Smooth muscle cell (in vitro differentiated cells): ENCODE data around the gene REG3G. TPM values are rescaled to one million over a fixed set of nuclear protein-coding genes. Genes with fewer than 3 reads are reported as not detected.
A peak's percentile ranks its signal among the peaks of the same experiment; 100 is the strongest.

Experiments used
- DNase-seq: peaks from one replicate; lab custom pipeline; 2025; ENCODE audit not compliant: unreplicated experiment; lab: John Stamatoyannopoulos, UW
- H2AFZ ChIP-seq: fragments of 200-600 bp; sonication (generic); 2 replicates; pipeline ENCODE4 v1.6.0; 2016; ENCODE audit warnings: antibody characterized with exemption, low read depth, mild to moderate bottlenecking
- H3F3A ChIP-seq: fragments of 200-600 bp; sonication (generic); 2 replicates; pipeline ENCODE4 v1.6.0; 2017; ENCODE audit warnings: antibody characterized with exemption, low read depth
- H3K27ac ChIP-seq: fragments of 200-600 bp; sonication (generic); 2 replicates; pipeline ENCODE4 v1.5.1; 2016; ENCODE audit warnings: low read depth, mild to moderate bottlenecking
- H3K27me3 ChIP-seq: fragments of 200-600 bp; sonication (generic); 2 replicates; pipeline ENCODE4 v1.6.1; 2016; ENCODE audit warnings: low read depth, mild to moderate bottlenecking
- H3K36me3 ChIP-seq: fragments of 200-600 bp; sonication (generic); 2 replicates; pipeline ENCODE4 v1.5.1; 2016; ENCODE audit warnings: low read depth
- H3K4me1 ChIP-seq: fragments of 200-600 bp; sonication (generic); 2 replicates; pipeline ENCODE4 v1.5.1; 2016; ENCODE audit warnings: low read depth
- H3K4me2 ChIP-seq: fragments of 200-600 bp; sonication (generic); 2 replicates; pipeline ENCODE4 v1.6.0; 2016; ENCODE audit warnings: mild to moderate bottlenecking
- H3K4me3 ChIP-seq: fragments of 200-600 bp; sonication (generic); 2 replicates; pipeline ENCODE4 v1.5.1; 2016; ENCODE audit warnings: mild to moderate bottlenecking
- H3K79me2 ChIP-seq: fragments of 200-600 bp; sonication (generic); 2 replicates; pipeline ENCODE4 v1.6.0; 2016; ENCODE audit warnings: low read depth, mild to moderate bottlenecking
- H3K9ac ChIP-seq: fragments of 200-600 bp; sonication (generic); 2 replicates; pipeline ENCODE4 v1.6.0; 2016; ENCODE audit warnings: low read depth
- H3K9me3 ChIP-seq: fragments of 200-600 bp; sonication (generic); replicated peaks from 2 replicates; pipeline ENCODE4 v1.5.1; 2016; ENCODE audit warnings: low read depth
- H4K20me1 ChIP-seq: fragments of 200-600 bp; sonication (generic); 2 replicates; pipeline ENCODE4 v1.6.0; 2016; ENCODE audit warnings: low read depth
- WGBS: methylation state at CpG from one replicate; pipeline ENCODE4 v1.1.7; 2016; ENCODE audit warnings: low lambda C conversion rate; 5-methylcytosine and 5-hydroxymethylcytosine counted together
- polyA plus RNA-seq: library from polyadenylated mRNA; unstranded; fragments of >200 nt; fragmentation: Nextera tagmentation; extraction: Ambion mirVana; gene quantifications from 2 replicates; pipeline ENCODE4 v1.2.1, GENCODE V29; 2016
- total RNA-seq: library from RNA; depleted of rRNA; stranded (reverse); fragments of >200 nt; gene quantifications from 2 replicates; pipeline ENCODE4 v1.2.3, GENCODE V29; 2014
- TF ChIP-seq, protein P1 (sequence below): fragments of 200-600 bp; sonication (generic); IDR thresholded peaks from 2 replicates; pipeline ENCODE4 v1.5.1; 2017; ENCODE audit warnings: borderline replicate concordance, mild to moderate bottlenecking, antibody characterized with exemption; ENCODE audit not compliant: insufficient read depth, poor library complexity, severe bottlenecking

The REG3G gene
- total and polyA plus RNA-seq, 2 experiments from 2014 or later, result not detected

DNA sequence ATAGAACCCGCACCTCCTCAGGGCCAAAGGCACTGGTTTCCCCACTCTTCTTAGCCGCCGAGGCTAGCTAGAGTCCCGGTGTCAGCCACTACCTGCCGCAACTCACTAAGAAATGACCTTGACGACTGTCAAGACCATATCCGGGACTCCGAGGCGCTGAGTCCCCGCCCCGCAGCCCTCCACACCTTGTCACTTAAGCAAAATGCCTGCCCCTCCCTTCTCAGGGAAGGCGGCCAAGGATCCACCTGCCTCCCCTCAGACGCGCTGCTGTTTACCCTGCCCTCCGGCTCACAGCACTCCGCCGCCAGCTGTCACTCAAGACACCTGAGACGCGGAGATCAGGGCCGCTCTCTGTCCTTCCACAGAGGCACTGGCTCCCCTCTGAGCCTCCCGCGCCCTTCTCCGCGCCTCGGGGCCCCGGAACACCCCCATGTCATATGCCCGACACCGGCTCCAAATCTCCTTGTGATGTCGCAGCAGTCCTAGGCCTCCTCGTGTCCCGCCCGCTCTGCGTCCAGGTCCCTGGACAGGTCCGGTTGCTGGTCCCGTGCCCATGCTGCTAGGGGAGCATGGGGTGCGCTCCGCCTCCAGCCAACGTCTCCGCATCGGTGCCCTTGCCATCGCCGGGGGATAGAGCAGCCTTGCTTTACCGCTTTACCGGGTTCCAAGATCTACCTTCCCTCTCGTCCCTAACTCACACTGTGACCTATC is 32.5 kb upstream of the REG3G start:
- 8% methylated on average over 40 of the region's 45 CpGs for WGBS
- Histone ChIP-seq H3F3A (no peaks in the 10 kb centered on the region), H3K9ac (no peak overlapping the region), H3K27me3 (peaks cover 81% of the 10 kb centered on the region), H3K4me1 (peaks cover 9% of the 10 kb centered on the region), H3K79me2 (no peaks in the 10 kb centered on the region), H3K4me3 (peak overlapping the region; percentile 43), H4K20me1 (no peaks in the 10 kb centered on the region), H3K4me2 (peak overlapping the region; percentile 78), H3K36me3 (no peaks in the 10 kb centered on the region), H3K9me3 (no peaks in the 10 kb centered on the region), H3K27ac (no peak overlapping the region), H2AFZ (peak overlapping the region; percentile 18)
- no peak for DNase-seq
- TF ChIP-seq, protein P1, sequence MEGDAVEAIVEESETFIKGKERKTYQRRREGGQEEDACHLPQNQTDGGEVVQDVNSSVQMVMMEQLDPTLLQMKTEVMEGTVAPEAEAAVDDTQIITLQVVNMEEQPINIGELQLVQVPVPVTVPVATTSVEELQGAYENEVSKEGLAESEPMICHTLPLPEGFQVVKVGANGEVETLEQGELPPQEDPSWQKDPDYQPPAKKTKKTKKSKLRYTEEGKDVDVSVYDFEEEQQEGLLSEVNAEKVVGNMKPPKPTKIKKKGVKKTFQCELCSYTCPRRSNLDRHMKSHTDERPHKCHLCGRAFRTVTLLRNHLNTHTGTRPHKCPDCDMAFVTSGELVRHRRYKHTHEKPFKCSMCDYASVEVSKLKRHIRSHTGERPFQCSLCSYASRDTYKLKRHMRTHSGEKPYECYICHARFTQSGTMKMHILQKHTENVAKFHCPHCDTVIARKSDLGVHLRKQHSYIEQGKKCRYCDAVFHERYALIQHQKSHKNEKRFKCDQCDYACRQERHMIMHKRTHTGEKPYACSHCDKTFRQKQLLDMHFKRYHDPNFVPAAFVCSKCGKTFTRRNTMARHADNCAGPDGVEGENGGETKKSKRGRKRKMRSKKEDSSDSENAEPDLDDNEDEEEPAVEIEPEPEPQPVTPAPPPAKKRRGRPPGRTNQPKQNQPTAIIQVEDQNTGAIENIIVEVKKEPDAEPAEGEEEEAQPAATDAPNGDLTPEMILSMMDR, result no peak

DNA sequence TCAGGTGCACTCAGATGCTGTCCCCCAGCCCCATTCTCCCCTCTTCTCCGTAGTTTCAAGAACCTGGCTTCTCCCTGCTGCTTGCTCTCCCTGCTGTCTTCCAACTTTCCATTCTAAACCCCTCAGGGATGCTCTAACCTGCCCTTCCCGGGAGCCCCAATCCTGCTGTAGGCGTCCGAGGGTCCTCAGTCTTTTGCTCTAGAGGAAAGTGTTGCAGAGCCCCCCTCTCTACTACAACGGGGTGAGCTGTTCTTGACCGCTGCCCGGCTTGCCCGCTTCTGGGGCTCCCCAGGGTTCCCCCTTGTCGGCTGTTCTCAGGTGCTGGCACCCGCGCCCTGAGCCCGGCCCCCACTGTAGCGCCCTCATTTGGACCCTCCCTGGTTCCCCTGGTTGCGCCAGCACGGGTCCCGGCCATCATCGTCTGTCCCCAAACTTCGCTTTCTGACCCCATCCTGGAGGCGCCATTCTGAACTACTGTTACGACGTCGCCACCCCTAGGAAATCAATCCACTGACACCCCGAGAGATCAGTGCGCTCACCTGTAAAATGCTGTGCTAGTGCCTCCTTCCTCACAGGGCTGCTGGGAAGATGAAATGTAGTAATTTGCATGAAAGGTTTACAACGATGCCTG is 31.9 kb upstream of the REG3G start:
- H3F3A ChIP-seq, result no peaks in the 10 kb centered on the region
- WGBS, result 43% methylated on average over 25 of the region's 25 CpGs
- DNase-seq, result no peak
- H3K9ac ChIP-seq, result no peak overlapping the region
- H3K4me2 ChIP-seq, result peak overlapping the region; percentile 78
- TF ChIP-seq, protein P1, result no peak
- no peaks in the 10 kb centered on the region for H4K20me1 ChIP-seq
- H3K36me3 ChIP-seq, result no peaks in the 10 kb centered on the region
- peaks cover 9% of the 10 kb centered on the region for H3K4me1 ChIP-seq
- no peak overlapping the region for H2AFZ ChIP-seq
- no peaks in the 10 kb centered on the region for H3K9me3 ChIP-seq
- H3K79me2 ChIP-seq, result no peaks in the 10 kb centered on the region
- H3K27ac ChIP-seq, result no peak overlapping the region
- peak overlapping the region; percentile 43 for H3K4me3 ChIP-seq
- peaks cover 85% of the 10 kb centered on the region for H3K27me3 ChIP-seq

DNA sequence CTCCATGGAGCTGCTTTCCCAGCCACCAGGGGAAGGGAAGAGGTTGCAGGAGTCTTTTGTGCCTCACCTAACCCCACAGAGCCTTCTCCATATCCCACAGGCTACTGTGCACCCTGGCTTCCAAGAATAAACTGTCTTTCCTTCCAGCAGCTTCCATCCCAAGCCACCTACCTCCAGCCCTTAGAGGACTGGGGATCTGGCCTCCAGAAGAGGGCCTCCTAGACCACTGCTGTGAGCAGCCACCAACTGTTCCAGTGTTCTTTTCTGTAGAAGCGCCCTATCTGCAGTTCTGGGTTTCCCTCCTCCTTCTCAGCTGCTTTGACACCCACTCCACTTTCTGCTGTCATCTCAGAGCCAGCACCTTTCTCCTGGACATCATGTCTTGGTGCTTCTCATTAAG is 30.7 kb upstream of the REG3G start:
- Histone ChIP-seq H3K36me3 (no peaks in the 10 kb centered on the region), H2AFZ (no peak overlapping the region), H3F3A (no peaks in the 10 kb centered on the region), H3K27ac (no peak overlapping the region), H3K79me2 (no peaks in the 10 kb centered on the region), H3K9ac (no peak overlapping the region), H3K27me3 (peaks cover 85% of the 10 kb centered on the region), H4K20me1 (no peaks in the 10 kb centered on the region), H3K4me3 (no peak overlapping the region), H3K4me1 (peaks cover 9% of the 10 kb centered on the region), H3K4me2 (no peak overlapping the region), H3K9me3 (no peaks in the 10 kb centered on the region)
- no peak for DNase-seq
- TF ChIP-seq, protein P1, result no peak
- 78% methylated on average over 1 of the region's 1 CpG for WGBS

GRCh38 chr2:78999406-78999805 is 26.1 kb upstream of the REG3G start:
- Histone ChIP-seq H3K27ac (no peak overlapping the region), H3K79me2 (no peaks in the 10 kb centered on the region), H2AFZ (no peak overlapping the region), H3K4me3 (no peak overlapping the region), H4K20me1 (no peaks in the 10 kb centered on the region), H3K9ac (no peak overlapping the region), H3K9me3 (no peaks in the 10 kb centered on the region), H3K4me1 (no peaks in the 10 kb centered on the region), H3K27me3 (peaks cover 40% of the 10 kb centered on the region), H3K36me3 (no peaks in the 10 kb centered on the region), H3F3A (no peaks in the 10 kb centered on the region), H3K4me2 (no peak overlapping the region)
- WGBS, result 34% methylated on average over 3 of the region's 3 CpGs
- no peak for DNase-seq
- TF ChIP-seq, protein P1, result peak; percentile 55
